CD4-positive, alpha-beta T cell treated with Interleukin-4 for 4 hours (primary cell): ENCODE results near the gene JUN.

Source experiments
- DNase-seq: peaks from one replicate; pipeline ENCODE4 v3.0.0-alpha.2; 2020

Gene JUN

DNA sequence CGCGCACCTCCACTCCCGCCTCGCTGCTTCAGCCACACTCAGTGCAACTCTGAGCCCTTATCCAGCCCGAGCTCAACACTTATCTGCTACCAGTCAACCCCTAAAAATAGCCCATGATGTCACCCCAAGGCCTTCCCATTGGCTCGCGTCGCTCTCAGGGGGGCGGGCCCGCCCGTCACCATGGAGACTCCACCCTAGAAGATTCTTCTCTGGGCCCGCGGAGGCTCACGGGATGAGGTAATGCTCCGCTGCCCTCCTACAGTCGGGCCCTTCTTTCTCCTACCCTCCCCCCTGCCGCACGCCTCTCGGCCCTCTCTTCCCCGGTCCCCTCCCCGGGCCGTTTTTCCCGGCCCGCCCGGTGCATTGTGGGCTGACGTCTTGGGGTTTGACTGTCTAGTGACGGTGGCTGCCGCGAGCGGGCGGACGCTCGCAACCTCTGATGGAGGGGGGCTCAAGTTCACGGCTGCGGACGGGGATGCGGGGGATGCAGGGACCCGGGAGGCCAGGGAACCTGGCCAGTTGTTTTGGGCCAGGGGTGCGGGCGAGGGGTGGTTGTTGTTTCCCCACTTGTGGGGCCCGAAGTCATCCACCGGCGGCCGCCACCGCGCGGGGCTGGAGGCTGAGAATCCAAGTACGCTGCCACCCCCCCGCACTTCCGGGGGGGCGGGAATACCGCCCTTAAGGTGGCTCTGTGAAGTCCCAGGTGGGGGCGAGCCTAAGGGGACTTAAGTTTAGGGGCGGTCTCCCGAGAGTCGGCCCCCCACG is at the start of gene JUN:
Gene JUN, minus strand, starts transcription at position 55 of the 765 bp plus-strand sequence. CDS start 977 bp downstream, outside the sequence.
- peak; percentile 99 for DNase-seq

DNA sequence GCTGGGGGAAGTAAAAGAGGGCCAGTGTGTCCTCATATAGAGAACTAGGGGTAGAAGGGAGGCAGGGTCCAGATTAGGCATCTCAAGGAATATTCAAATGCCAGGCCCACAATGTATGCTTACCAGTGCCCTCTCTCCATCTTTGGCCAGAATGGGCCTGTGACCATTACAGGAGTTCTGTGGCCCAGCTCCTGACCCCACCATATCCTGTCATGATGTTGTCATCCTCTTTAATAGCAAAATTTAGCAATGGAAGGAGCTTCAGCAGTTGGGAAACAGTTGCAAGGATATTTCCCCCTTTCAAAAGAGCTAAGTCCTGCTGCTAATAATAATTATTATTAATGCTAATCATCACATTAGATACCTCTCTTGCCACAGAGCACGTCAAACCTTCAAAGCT is 49.3 kb upstream of the JUN start:
- DNase-seq: no peak

DNA sequence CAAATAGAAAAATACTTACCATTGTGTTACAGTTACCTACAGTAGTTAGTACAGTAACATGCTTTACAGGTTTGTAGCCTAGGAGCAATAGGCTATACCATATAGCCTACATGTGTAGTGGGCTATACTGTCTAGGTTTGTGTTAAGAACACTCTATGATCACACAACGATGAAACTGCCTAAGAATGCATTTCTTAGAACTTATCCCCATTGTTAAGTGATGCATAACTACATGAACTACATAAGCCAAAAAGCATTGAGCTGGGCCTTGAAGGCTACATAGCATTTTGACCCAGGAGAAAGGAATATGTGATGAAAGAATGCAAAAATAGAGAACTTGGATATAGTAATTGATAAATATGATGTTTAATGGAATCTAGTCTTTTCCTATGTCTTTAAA is 46.4 kb upstream of the JUN start:
- no peak for DNase-seq

DNA sequence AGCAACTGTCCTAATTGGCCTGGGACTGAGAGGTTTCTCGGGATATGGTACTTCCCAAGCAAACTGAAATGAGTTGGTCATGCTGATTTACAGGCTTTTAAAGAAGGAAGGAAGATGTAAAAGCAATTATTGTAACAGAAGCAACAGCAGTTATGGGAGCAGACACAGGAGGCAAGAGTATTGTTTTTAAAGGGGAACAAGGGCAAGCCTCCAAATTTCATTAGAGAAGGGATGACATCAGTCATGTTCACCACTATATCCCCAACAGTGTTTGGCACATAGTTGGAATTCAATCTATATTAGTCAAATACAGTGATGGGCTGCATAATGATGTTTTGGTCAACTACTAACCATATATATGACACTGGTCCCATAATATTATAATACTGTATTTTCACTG is 46.0 kb upstream of the JUN start:
- no peak for DNase-seq

DNA sequence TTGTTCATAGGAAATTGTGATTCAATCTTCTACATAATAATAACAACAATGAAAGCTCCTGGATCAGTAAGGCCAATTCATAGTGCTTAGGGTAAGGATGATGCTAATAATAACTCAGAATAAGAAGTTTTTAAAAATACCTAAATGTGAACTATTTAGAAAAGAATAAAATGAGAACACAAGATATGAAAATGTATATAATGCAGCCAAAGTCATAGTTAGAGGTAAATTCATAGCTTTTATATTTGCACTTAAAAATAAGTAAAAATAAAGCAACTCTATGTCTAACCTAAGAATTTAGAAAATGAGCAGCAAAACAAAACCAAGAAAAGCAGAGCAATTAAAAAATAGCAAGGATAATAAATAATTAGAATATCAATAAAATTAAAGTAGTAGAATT is 43.5 kb upstream of the JUN start:
- no peak for DNase-seq

DNA sequence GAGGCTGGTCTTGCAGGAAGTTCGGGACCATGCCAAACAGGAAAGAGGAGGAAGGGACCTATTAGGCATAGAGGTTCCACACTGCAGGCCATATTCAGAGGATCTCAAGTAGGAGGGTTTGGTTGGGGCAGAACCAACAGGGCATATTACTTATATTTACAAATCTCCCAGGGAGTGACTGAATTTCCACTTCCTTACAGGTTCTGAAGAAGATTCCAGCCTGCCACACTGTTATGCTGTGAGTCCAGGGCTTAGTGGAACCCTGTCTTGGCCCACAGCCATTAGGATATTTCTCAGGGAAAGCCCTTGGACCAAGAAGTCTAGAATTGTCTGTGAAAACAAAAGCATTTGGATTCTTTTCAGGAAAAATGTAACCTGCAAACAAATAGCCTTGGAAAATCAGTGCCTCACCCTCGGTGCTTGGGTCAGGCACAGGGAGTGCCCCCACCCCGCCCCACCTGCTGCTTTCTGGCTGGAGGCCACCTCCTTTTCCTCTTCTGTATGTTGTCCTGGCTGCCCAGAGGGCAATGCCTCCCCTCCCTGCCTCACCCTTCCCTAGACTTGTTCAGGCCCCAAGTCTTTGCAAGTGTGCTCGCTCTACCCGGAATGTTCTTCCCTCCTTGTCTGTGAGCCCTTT is 41.0 kb upstream of the JUN start:
- no peak for DNase-seq

DNA sequence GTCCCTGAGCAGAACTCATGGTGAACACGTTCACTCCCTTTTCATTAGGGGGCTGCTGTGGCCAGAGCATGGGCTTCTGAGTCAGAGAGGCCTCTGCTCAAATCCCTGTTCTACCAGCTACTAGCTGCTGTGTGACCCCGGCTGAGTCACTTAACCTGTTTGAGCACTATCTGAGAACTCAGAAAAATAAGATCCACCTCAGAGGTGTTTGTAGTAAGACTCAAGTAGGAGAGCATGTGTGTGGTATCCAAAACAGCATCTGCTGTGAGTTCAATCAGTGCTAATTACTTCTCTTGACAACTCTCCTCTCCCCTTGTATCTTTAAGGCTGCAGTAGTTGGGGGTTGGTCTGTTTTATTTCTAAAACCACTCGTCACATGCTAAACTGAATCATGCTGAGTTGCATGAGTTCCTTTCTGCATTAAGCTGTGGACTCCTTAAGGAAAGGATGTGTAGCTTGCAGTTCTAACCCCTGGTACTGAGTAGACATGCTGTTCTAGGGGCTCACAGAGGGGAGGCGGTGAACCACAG is 39.7 kb upstream of the JUN start:
- DNase-seq: no peak

DNA sequence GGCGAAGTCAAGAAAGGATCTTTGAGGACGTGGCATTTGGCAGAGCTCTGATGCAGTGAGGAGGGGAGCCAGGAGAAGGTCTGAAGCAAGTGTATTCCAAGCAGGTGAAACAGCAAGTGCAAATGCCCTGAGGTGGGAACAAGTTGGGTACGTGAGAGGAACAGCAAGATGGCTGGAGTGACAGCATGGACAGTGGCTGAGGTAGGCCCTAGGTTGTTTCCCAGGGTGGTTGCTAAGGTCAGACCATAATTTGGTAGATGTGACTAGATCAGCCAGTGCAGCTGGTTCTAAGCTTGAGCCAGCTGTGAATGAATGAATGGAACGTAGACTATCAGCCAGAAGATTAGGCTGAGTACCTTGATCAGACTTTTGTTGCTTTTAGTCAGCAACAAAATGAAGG is 37.5 kb upstream of the JUN start:
- no peak for DNase-seq

DNA sequence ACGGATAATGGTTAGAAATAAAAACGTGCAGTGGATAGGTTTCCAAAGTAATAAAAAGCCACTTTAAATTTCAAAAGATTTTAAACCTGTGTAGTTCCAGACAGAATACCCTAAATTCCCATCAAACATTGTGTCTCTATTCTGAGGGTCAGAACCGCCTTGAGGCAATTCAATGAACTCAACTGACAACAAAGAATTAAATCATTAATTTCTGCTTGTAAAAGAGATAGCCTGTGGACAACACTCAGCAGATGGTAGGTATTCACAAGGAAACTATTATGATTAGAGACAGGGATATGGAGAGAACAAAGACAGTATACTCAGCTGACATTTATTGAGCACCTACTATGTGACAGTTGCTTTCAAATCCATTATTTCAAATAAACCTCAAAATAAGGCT is 35.1 kb upstream of the JUN start:
- no peak for DNase-seq

DNA sequence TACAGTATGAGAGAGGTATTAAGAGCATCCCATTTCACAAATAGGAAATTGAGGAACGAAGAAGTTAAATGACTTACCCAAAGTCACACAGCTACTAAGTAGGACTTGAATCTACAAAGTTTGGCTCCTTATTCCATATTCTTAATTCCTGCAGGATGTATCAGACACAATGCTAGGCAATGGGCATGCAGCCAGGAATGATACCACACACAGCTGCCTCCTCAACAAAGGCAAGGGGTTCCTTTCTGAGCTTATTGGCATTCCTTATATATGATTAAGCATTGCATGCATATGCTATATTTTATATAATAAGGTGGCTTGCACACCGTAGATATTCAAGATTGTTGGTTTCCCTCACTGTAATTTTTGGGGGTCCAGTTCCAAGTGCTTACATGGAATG is 34.2 kb upstream of the JUN start:
- DNase-seq: no peak

DNA sequence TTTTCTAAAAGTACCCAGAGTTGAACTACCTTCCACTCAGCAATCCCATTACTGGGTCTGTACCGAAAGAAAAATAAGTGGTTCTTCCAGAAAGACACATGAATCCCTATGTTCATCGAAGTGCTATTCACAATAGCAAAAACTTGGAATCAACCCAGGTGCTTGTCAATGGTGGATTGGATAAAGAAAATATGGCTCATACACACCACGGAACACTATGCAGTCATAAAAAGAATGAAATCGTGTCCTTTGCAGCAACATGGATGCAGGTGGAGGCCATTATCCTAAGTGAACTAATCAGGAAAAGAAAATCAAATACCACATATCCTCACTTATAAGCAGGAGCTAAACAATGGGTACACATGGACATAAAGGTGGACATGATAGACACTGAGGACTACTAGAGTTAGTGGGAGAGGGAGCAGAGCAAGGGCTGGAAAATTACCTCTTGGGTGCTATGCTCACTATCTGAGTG is 32.9 kb upstream of the JUN start:
- no peak for DNase-seq

DNA sequence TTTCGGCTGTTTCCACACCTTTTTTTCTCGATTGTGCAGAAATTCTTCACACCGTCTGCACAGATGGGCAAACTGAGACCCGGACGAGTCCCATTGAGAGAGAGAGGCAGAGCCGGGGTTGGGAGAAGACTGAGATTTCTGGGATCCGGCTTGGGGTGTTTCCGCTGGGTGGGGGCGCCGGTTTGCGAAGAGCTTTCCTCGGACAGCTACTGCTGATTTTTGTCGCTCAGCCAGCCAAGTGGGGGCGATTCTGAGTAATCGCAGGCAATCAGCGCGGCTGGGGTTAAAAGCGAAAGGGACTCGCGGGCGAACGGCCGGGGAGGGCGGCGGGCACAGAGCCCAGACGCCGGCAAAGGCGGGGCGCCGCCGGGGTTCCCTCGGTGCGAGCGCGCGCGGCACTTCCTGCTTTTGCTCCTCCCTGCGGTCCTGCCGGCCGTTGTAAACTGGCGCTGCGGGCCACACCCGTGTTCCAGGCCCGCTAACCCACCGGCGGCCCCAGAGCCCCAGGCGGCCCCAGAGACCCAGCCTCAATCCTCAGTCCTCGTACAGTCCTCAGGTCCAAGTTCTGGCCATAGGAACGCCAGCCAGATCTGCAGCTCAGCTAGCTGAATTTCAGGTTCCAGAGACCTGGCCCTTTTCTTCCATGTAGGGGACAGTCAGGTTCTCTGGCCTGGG is 32.4 kb upstream of the JUN start:
- DNase-seq: peak; percentile 84

DNA sequence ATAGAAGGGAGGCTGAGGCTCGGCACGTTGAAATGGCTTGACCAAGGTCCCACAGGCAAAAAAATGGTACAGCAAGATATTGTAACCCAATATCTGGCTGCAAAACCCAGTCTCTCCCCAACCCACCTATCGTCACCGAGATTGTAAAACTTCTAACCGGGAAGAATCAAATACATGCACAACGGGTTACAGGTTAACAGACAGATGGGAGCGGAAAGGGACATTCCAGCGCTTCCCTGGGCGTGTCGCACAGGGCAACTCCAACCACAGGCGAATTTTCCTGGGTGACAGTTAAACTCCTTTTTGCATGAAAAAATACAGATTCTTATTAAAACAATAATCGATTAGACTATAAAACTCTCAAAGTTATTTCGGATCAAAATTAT is 31.8 kb upstream of the JUN start:
- DNase-seq: peak; percentile 10

DNA sequence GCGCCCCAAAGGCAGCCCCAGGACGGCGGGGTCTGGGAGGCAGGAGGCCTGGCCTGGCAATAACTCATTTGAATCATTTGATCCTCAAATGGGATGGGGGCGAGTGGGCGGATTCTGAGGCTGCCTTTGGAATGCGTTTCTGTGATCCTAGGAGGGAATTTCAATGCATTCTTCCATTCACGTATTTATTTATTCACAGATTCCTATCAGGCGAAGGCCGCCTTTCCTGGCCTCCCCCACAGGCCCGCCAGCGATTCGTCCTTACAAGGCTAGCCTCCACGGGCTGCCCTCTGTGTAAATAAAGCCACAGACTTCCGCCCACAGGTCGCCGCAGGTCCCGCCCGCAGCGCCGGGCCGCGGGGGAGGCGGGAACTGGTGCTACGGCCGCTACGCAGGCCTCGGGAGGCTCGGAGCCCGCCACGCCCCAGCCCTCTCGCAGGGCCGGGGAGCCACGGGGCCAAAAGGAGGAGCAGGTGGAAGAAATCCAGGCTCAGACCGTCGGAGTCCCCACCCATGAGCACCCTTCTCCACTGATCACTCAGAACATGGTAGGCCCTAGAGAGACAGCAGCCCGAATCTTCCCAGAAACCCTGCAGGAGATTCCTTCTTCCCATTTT is 31.3 kb upstream of the JUN start:
- DNase-seq: peak; percentile 61

DNA sequence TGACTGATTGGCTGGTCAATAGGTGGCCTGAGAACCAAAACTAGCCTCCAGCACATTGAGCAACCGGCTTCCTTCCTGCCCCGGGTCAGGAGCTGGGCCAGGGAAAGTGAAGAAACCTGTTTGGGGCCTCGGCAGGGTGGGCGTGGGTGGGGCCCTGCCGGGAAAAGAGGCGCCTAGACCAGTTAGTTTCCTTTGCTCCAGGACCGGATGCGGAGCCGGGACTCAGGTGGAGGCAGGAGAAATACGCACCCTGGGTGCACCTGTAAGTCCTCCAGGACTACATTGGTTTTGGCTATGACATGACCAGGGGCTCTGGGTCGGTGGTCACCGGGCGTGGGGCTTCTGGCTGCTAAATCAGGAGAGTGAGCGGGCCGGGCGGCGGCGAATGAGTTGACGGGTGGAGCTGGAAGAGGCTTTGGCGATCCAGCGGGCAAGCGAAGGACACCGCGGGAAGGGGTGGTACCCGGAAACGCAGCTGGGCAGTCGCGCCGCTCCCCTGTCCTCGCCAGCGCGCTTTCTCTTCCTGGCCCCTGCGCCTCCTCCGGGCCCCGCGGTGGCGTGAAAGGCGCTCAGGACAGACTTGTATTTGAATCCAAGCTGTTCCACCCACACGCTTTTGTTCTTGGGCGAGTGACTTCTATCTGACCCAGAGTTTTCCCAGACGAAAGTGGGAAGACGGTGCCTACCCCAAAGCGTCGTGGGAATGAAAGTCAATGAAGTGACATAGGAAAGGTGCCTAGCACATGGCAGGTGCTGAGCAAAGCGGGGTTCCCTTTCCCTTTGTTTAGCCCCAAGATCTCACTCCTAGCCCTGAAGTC is 30.6 kb upstream of the JUN start:
- no peak for DNase-seq

DNA sequence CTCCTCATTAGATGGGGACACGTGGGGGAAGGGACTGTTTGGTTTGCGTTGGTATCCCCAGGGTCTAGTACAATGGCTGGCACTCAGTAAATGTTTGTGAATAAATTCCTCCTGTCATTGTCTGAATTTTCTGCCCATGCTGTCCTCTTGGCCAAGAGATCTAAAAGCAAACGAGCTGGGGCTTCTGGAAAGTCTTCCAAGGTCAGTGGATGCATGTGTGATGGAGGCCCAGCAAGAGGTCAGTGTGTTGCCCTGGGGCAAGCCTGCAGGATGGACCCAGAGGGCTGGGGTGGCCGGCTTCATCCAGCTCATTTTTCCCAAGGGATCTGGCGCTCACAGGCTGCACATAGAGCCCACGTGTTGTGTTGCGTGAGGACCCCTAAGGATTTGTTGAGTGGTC is 30.0 kb upstream of the JUN start:
- DNase-seq: no peak

DNA sequence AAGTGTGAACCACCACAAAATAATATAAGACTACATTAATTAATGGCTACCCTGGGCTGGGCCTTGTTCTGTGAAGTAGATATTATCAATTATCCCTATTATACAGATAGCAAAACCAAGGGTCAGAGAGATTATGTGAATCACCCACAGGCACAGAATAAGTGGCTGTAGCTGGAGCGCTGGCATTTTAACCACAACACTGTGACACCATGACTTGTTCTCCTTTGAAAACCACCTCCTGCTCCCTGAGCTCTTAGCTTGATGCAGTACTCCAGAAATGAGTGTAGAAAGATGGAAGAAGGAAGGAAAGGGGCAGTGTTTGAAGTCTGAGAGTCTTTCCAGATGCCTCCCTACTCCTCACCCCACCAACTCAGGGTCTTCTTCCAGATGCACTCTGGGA is 29.5 kb upstream of the JUN start:
- no peak for DNase-seq

DNA sequence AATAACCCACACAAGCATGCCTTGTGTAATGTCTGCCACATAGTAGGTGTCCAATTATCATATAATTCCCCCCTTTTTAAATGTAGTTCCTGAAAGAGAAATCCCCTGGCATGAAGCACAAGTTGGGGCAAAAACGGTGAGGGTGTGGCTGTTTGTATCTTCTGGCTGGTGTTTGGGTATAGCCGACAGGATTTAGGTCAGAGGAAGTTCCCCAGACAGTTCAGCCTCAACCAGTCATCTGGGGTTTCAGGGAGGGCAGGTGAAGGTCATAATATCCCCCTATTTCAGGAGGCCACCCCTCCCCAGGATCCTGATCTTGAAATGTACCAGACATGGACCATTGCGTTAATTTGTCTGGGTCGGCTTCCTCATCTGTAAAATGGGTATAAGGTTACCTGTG is 29.1 kb upstream of the JUN start:
- peak; percentile 81 for DNase-seq

DNA sequence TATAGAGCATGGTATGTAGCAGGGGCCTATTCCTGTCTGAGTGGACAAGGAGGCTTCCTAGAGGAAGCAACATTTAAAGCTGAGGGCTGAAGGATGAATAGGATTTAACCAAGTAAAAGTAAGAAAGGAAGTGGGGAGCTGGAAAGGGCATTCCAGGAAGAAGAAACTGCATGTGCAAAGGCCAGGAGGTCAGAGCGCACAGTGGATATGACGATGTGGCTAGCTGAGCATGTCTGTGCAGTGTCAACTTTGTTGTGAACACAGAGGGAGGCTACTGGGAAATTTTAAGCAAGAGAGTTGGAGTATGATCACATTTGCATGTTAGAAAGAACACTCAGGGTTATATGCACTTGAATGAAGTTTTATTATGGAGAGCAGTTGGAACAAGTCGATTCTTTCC is 28.6 kb upstream of the JUN start:
- DNase-seq: no peak

DNA sequence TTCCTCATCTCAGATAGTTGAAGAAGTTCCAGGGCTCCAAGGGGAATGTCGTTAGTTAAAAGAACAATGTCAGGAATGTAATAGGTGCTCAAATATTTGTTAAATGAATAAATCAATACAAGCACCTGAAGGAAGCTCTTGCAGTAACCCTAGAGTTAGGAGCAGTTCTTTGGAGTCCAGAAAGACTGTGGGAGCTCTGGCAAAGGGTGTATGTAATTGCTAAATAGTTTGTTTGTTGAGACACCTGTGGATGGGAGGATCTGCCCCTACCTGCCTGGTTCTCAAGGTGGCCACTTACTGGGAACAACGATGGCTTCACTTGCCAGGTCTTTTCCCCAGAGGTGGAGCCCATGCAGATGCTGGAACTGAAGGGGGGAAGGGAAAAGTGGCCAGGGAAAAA is 27.5 kb upstream of the JUN start:
- no peak for DNase-seq

DNA sequence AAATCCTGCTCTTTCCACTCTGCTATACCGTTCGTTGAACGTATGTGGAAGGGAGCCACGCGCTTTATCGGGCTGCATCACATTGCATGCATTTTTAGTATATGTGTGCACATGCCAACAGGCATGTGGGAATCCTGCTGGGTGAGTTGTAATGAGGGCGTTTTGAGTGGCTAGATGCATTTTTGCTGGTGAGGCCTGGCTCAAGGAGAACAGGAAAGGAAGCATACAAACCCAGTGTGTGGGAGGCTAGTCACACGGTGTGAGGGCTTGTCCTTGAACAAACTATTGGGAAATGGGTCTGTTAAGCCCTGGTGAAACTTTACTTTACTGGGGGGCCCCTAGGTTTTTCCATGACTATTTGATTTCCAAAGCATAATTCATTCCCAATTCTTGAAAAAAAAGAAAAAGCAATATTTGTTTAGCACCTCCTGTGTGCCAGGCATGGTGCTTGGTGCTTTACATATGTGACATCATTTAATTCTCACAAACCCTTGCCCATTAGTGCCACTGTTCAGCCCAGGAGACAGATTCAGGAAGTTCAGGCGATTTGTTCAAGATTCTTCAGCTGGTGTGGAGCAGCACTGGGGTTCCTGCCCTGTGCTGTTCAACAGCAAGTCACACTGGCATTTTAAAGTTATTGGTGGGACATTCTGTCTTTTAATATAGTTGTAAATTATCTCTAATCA is 25.6 kb upstream of the JUN start:
- DNase-seq: no peak

DNA sequence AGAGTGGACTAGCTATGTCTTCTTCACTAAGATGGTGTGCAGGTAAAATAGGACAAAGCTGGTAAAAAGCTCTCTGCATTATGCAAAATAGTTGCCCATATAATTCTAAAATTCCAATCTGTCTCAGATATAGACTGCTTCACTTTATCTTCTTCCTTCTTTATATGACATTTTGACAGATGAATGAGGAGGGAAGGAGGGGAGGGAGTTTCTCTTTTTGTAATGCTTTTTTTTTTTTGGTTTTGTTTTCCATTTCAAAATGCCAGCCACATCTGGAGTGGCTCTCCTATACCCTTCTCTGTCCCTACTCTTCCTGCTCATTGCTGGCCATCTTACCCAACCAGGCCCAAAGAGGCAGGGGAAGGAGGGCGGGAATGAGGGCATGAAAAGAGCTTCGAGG is 24.2 kb upstream of the JUN start:
- DNase-seq: no peak
